GM12892 (cell line): ENCODE results near the gene KCNH1.

ENCODE experiments used
- DNase-seq: peaks from one replicate; pipeline ENCODE4 v3.0.0; 2011; ENCODE audit not compliant: insufficient read length
- FAIRE-seq: peaks from 2 replicates; lab custom pipeline; 2011; peaks lifted over from hg19 to GRCh38; lab: Jason Lieb, UNC
- POLR2A ChIP-seq: IDR thresholded peaks from 2 replicates; pipeline ENCODE4 v1.6.1; 2011; ENCODE audit warnings: low read depth, low read length, control low read depth
- POLR2AphosphoS5 ChIP-seq: IDR thresholded peaks from 2 replicates; pipeline ENCODE4 v1.6.1; 2011; ENCODE audit warnings: low read depth, low read length, control low read depth
- TAF1 ChIP-seq: IDR thresholded peaks from 2 replicates; pipeline ENCODE4 v1.6.1; 2011; ENCODE audit warnings: low read depth, mild to moderate bottlenecking, control low read depth, low read length, borderline replicate concordance

KCNH1 gene

DNA sequence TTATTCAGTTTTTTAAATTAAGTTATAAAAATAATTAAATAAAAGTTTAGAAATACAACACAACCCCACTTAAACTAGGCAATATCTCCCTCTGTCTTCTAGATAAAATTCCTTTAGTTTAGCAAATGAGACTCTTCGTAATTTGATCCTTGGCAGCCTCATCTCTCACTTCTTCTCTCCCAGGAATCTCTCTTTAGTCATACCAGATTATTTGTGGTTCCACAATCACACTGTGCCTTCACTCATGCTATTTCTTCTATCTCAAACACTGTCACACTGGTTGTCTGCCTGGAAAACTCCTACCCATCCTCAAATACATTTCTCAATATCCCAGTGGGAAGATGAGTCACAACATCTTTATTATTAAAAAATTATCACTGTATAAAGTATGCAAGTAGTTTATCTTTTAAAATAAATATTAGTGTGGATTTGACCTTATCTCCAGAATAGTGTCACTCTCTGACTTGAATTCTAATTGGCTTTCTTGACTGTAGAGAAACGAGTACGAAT lies 195.5 kb downstream of the KCNH1 start:
- FAIRE-seq, result no peak
- TF ChIP-seq POLR2AphosphoS5 (no peak), TAF1 (no peak)
- DNase-seq, result no peak

DNA sequence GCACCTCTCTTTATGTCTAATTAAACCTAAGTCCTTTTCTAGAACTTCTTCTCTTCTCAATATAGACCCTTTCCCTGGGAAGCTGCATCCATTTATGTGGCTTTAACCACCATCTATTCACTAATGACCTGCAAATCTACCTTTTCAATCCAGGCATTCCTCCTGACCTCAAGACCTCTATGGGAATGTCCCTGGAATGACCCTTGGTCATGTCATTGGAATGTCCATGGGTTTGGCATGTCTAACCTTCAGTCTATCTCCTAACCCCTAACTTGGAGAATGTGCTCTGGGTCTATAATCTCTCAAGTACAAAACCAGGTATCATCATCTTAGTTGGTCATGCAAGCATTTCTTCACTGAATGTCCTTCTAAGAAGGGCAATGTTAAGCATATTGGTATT lies 196.1 kb downstream of the KCNH1 start:
- no peak for TF ChIP-seq TAF1
- no peak for TF ChIP-seq POLR2A
- no peak for TF ChIP-seq POLR2AphosphoS5
- no peak for DNase-seq
- FAIRE-seq, result no peak

DNA sequence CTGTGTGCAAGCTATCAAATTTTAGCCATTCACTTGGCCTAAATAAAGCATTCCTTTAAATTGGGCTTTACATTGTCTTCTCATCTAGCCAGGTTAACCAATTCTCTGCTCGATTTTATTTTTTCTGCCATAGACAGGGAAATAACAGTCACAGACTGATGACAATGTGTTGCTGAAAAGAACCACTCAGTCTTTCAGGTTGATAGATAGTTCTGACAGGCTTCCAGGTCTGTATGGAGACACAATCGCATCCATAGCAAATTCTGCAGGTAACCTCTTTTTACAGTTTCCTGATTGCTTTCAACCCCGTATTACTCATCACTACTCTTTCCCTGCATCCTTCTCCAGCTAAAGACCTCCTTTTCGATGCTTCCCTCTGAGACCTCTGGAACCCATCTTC lies 198.0 kb downstream of the KCNH1 start:
- TF ChIP-seq POLR2A, result no peak
- TF ChIP-seq TAF1, result no peak
- no peak for TF ChIP-seq POLR2AphosphoS5
- FAIRE-seq (no peak), DNase-seq (no peak)

DNA sequence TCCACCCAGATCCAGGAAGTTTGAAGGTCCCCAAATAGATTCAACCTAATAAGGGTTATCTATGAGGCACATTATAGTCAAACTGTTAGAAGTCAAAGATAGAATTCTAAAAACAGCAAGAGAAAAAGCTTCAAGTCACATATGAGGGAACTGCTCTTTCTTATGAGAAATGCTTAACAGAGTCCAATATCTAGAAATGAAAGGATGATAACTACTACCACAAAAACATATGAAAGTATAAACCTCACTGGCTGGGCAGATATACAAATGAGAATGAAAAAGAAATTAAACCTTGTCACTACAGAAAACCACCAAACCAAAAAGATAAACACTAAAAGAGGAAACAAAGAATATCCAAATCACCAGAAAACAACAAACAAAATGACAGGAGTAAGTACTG lies 201.8 kb downstream of the KCNH1 start:
- DNase-seq (no peak), FAIRE-seq (no peak)
- TF ChIP-seq POLR2AphosphoS5 (no peak), TAF1 (no peak), POLR2A (no peak)

DNA sequence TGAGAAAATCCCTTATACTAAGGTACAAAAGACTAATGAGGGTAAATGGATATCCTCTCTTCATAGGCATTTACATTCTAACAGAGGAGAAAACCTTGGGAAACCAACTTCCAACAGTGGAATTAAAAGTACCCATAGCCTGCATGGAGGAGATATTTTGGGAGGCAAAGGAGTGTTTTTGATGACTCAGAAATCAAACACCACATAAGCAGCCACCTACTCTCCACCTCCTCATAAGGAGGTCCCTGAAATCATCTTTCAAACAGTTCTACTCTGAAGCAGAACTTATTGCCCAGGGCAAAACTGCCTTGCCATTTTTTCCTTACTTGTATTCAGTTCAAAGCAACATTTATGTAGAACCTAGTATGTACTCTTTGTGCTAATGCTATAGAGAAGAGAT lies 211.3 kb downstream of the KCNH1 start:
- TF ChIP-seq TAF1 (no peak), POLR2AphosphoS5 (no peak), POLR2A (no peak)
- no peak for DNase-seq
- FAIRE-seq, result no peak

DNA sequence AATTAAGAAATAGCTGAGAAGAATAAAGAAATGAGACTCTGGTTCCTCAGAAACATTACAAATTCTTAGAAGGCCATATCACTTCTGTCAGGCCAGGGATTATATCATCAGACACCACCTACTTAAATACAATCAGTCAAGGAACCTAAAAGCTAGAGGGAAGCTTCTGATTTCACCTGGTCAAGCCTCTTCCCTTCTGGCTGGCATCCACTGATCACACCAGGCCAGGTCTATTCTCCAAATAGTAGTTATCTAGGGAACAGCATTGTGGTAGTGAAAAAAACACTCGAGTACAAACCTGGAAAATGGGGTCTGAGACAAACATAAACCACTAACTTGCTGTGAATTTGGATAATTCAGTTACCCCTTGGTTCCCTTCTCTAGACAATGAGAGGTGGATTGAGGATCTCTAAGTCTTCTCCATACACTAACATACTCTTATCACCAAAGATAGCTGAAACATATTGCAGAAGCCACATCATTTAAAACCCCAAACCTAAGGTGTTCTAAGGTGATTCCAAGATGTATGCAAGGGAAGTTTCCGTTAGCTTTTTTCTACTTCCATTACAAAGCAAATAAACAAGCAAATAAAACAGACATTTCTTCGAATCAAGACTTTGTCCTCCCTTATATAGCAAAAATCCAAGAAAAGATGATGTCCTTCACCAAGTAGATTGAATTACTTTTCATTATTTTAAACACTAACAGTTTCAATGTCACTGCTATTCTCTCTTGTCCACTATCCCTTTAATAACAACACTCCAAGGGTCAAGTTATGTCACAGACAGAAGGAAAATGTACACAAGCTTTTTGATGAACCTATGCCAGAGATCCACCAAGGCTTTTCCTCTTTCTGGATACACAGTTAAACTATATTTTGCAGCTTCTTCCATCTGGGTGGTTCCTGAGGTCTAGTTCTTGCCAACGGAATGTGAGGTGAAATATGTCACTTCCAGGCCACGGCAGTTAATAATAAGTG lies 212.9 kb downstream of the KCNH1 start:
- no peak for DNase-seq
- TF ChIP-seq TAF1 (no peak), POLR2AphosphoS5 (no peak), POLR2A (no peak)
- no peak for FAIRE-seq

DNA sequence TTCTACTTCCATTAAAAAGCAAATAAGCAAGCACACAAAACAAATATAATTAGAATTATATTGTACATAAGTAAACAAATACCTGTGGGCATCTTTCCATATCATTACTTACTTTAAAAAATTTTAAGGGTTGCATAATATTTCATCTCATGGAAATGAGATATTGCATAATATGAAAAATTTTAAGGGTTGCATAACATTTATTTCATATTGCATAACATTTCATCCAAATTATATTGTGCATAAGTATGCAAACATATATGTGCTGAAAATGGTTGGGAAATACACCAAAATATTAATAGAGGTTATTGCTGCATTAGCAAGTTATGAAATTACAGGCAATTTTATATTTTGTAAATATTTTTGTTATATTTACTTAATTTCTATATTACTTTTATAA lies 213.7 kb downstream of the KCNH1 start:
- no peak for DNase-seq
- no peak for TF ChIP-seq TAF1
- TF ChIP-seq POLR2A, result no peak
- no peak for TF ChIP-seq POLR2AphosphoS5
- no peak for FAIRE-seq

DNA sequence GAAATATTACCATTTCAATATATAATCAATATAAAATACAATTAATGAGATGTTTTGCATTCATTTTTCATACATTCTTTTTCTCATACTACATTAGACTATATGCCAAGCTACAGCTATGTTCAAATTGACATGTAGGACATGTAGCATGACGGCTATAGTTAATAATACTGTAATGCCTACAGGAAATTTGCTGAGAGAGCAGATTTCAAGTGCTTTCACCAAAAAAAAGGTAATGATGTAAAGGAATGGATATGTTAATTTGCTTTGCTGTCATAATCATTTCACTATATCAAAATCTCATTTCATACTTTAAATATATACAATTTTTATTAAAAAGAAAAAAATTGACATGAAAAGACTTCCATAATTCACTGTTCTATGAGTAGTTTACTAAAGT lies 215.1 kb downstream of the KCNH1 start:
- no peak for FAIRE-seq
- no peak for DNase-seq
- no peak for TF ChIP-seq POLR2A
- TF ChIP-seq POLR2AphosphoS5, result no peak
- TF ChIP-seq TAF1, result no peak

DNA sequence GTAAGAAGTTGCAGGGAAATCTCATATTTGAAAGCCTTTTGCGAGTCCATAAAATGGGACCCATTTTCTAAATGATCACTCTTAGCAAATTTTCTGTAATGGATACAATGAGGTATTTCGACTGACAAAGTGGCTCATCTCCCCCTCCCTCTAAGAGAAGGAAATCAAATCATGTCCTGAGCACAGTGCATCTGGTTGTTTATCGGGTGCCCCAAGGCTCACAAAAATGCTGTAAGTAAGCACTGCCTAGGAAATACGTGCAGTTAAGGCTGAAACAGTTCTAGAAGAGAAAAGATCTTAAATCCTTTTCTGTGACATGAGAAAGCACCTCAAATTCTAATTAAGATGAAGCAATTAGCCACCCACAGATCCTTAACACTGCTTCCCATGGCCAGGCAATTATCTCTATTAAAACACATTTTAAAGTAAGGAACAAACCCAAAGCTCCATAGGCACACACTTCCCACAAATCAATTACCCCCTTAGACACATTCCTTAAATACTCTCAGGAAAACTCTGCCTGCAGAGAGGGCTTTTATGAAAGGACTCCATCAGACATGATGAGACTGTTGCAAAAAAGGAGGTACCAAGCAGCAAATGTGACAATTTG lies 216.3 kb downstream of the KCNH1 start:
- TF ChIP-seq TAF1 (no peak), POLR2A (no peak)
- no peak for FAIRE-seq
- no peak for DNase-seq

DNA sequence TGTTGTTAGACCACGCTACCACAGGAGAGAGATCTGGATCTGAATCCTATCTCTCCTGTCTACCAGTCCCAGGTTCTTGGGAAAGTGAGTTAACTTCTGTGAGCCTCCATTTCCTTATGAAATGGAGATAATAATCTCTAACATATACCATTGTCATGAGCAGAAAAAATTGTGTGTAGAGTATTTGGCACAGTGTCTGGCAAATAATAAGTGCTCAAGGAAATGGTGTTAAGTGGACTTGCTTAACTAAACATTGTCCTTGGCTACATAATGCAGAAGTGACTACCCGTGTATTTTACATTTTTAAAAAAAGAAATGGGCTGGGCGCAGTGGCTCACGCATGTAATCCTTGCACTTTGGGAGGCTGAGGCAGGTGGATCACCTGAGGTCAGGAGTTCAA lies 217.4 kb downstream of the KCNH1 start:
- no peak for DNase-seq
- no peak for TF ChIP-seq POLR2AphosphoS5
- TF ChIP-seq TAF1, result no peak
- TF ChIP-seq POLR2A, result no peak
- no peak for FAIRE-seq

DNA sequence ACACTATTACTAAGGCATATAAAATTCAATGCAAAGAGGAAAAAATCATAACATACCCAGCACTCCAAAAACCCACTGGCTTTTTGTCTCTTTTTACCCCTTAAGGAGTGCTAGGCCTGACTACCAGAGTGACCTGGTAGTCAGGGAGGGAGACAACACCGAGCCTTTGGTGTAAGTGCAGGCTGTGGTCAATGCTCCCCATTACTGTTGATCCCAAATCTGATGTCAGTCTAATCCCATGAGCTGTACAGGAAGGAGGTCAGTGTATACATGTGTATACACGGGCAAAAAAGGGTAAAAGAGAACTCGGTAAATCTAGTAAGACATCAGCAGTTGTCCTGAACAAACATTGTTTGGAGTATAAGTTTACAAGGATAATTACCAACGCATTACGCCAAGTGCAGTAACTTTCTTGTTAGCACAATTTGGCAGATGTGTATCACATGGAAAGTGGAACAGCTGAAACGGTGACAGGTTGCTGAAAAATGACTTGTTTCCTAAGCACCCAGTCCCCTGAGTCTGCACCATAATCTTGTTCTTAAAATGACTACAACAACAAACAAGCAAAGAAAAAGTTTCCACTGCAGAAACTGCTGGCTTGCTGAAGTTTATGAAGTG lies 217.9 kb downstream of the KCNH1 start:
- no peak for TF ChIP-seq POLR2AphosphoS5
- TF ChIP-seq POLR2A, result no peak
- no peak for TF ChIP-seq TAF1
- DNase-seq, result no peak
- no peak for FAIRE-seq
